HFFc6 (cell line): Measurements from ENCODE around the gene AS3MT. TPM values are rescaled to one million over a fixed set of nuclear protein-coding genes. Genes with fewer than 3 reads are reported as not detected.
"Not testable (repeated sequence)": the region's sequence is repeated elsewhere in the genome, so short reads cannot be mapped to it uniquely, and the experiment has no call there.

Experiments
- DNase-seq: peaks from one replicate; pipeline ENCODE4 v3.0.0-alpha.2; 2018
- H3K27ac Mint-ChIP-seq: 2 replicates; pipeline ENCODE4 v1.8.0; 2020; ENCODE audit warnings: mild to moderate bottlenecking, mixed read lengths
- H3K27me3 Mint-ChIP-seq: 2 replicates; pipeline ENCODE4 v1.8.0; 2021; ENCODE audit warnings: mild to moderate bottlenecking, moderate library complexity, mixed read lengths; ENCODE audit not compliant: insufficient read depth
- H3K36me3 Mint-ChIP-seq: 2 replicates; pipeline ENCODE4 v1.8.0; 2021; ENCODE audit warnings: low read depth, mixed read lengths
- H3K4me1 Mint-ChIP-seq: 2 replicates; pipeline ENCODE4 v1.8.0; 2020; ENCODE audit warnings: low read depth, mixed read lengths
- H3K4me3 Mint-ChIP-seq: 2 replicates; pipeline ENCODE4 v1.8.0; 2020; ENCODE audit warnings: mild to moderate bottlenecking, moderate library complexity, mixed read lengths
- H3K9me3 Mint-ChIP-seq: 2 replicates; pipeline ENCODE4 v1.8.0; 2020; ENCODE audit warnings: mild to moderate bottlenecking, mixed read lengths
- total RNA-seq, 6 experiments: library from RNA; stranded (reverse); fragmentation: NEBNext Ultra II Directional; extraction: Animal tissue kit (Norgen Biotek cat#: 25700); gene quantifications; 2 replicates in 1 of 6; 3 replicates in 5 of 6; pipeline ENCODE4 v1.2.3, GENCODE V29; 2021
- TF ChIP-seq, protein P1 (sequence below): fragments of 200-600 bp; sonication (generic); IDR thresholded peaks from 2 replicates; pipeline ENCODE4 v1.5.0; 2021; ENCODE audit warnings: antibody characterized with exemption, mild to moderate bottlenecking

The AS3MT gene
- total RNA-seq, 6 experiments from 2014 or later: 2.4 to 3.9 (median 2.9) TPM

GRCh38 chr10:102926842-102927241 is 57.6 kb downstream of the AS3MT start:
- DNase-seq: no peak
- Mint-ChIP-seq H3K36me3 (peaks cover 13% of the 10 kb centered on the region; the same call in 1 of the 2 replicates), H3K4me3 (no peak overlapping the region), H3K27ac (no peak overlapping the region), H3K27me3 (no peaks in the 10 kb centered on the region), H3K9me3 (no peaks in the 10 kb centered on the region), H3K4me1 (peaks cover 17% of the 10 kb centered on the region)
- TF ChIP-seq, protein P1, sequence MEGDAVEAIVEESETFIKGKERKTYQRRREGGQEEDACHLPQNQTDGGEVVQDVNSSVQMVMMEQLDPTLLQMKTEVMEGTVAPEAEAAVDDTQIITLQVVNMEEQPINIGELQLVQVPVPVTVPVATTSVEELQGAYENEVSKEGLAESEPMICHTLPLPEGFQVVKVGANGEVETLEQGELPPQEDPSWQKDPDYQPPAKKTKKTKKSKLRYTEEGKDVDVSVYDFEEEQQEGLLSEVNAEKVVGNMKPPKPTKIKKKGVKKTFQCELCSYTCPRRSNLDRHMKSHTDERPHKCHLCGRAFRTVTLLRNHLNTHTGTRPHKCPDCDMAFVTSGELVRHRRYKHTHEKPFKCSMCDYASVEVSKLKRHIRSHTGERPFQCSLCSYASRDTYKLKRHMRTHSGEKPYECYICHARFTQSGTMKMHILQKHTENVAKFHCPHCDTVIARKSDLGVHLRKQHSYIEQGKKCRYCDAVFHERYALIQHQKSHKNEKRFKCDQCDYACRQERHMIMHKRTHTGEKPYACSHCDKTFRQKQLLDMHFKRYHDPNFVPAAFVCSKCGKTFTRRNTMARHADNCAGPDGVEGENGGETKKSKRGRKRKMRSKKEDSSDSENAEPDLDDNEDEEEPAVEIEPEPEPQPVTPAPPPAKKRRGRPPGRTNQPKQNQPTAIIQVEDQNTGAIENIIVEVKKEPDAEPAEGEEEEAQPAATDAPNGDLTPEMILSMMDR: no peak

GRCh38 chr10:102927311-102928010 is 58.2 kb downstream of the AS3MT start:
- Mint-ChIP-seq H3K27me3 (no peaks in the 10 kb centered on the region), H3K36me3 (peaks cover 13% of the 10 kb centered on the region; the same call in 1 of the 2 replicates), H3K27ac (no peak overlapping the region), H3K4me3 (no peak overlapping the region), H3K9me3 (no peaks in the 10 kb centered on the region), H3K4me1 (peaks cover 11% of the 10 kb centered on the region; the same call in 1 of the 2 replicates)
- no peak for DNase-seq
- TF ChIP-seq, protein P1: no peak

DNA sequence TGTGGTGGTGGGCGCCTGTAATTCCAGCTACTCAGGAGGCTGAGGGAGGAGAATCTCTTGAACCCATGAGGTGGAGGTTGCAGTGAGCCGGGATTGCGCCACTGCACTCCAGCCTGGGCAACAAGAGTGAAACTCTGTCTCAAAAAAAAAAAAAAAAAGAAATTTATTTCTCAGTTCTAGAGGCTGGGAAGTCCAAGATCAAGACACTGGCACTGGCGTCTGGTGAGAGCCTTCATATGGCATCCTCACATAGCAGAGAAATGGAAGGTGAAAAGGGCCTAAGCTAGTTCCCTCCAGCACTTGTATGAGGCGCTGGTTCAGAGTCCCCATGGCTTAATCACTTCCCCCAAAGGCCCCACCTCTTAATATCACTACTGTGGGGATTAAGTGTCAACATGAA is 59.2 kb downstream of the AS3MT start:
- H3K27me3 Mint-ChIP-seq, H3K4me3 Mint-ChIP-seq: not testable (repeated sequence)
- H3K36me3 Mint-ChIP-seq: peaks cover 13% of the 10 kb centered on the region; the same call in 1 of the 2 replicates

DNA sequence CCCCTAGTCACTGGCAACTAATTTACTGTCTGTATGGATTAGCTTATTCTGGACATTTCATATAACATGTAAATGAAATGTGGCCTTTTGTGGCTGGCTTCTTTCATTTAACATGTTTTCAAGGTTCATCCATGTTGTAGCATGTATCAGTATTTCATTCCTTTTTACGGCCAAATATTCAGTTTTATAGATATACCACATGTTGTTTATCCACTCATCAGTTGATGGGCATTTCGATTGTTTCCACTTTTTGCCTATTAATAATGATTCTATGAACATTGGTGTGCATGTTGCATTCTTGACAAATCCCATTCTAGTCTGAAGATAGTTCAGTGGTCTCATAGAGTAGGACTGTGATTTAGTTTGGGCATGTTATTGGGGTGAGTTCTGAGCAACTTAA is 61.5 kb downstream of the AS3MT start:
- Mint-ChIP-seq H3K4me3 (no peak overlapping the region), H3K4me1 (no peaks in the 10 kb centered on the region), H3K27me3 (no peaks in the 10 kb centered on the region), H3K27ac (no peak overlapping the region), H3K9me3 (no peaks in the 10 kb centered on the region), H3K36me3 (peaks cover 13% of the 10 kb centered on the region; the same call in 1 of the 2 replicates)
- no peak for DNase-seq
- TF ChIP-seq, protein P1: no peak

More for the DNA sequence above, 59.2 kb downstream of the AS3MT start:
- H3K27ac Mint-ChIP-seq, DNase-seq, H3K9me3 Mint-ChIP-seq, H3K4me1 Mint-ChIP-seq: not testable (repeated sequence)

GRCh38 chr10:102931643-102932042 is 62.4 kb downstream of the AS3MT start:
- H3K36me3 Mint-ChIP-seq: peaks cover 13% of the 10 kb centered on the region; the same call in 1 of the 2 replicates
- H3K27me3 Mint-ChIP-seq: no peaks in the 10 kb centered on the region
- no peak overlapping the region for H3K27ac Mint-ChIP-seq
- no peak for DNase-seq
- H3K9me3 Mint-ChIP-seq: no peaks in the 10 kb centered on the region
- TF ChIP-seq, protein P1: no peak
- no peaks in the 10 kb centered on the region for H3K4me1 Mint-ChIP-seq
- H3K4me3 Mint-ChIP-seq: no peak overlapping the region

GRCh38 chr10:102935505-102935904 is 66.2 kb downstream of the AS3MT start:
- H3K27me3 Mint-ChIP-seq: peaks cover 3% of the 10 kb centered on the region; the same call in 1 of the 2 replicates
- no peaks in the 10 kb centered on the region for H3K9me3 Mint-ChIP-seq
- H3K4me1 Mint-ChIP-seq: no peaks in the 10 kb centered on the region
- no peak overlapping the region for H3K4me3 Mint-ChIP-seq
- no peak overlapping the region for H3K27ac Mint-ChIP-seq
- peaks cover 5% of the 10 kb centered on the region; the same call in 1 of the 2 replicates for H3K36me3 Mint-ChIP-seq
- DNase-seq: no peak
- TF ChIP-seq, protein P1: no peak
